Lung microvascular endothelial cell (primary cell): ENCODE data around the gene EFTUD2. TPM values are rescaled to one million over a fixed set of nuclear protein-coding genes. Genes with fewer than 3 reads are reported as not detected.
"Not testable (repeated sequence)": the region's sequence is repeated elsewhere in the genome, so short reads cannot be mapped to it uniquely, and the experiment has no call there.

Experiments used
- DNase-seq, 2 donors: peaks; one replicate each; pipeline versions ENCODE4 v3.0.0 to v3.0.0-alpha.2; 2010; ENCODE audit warnings: low read depth in 2 of 2
- total RNA-seq: library from RNA; depleted of rRNA; stranded (reverse); fragments of >200 nt; gene quantifications from 2 replicates; pipeline ENCODE4 v1.2.1, GENCODE V29; 2014

EFTUD2 gene
- total RNA-seq, 1 donor from 2014 or later, result 116 TPM

DNA sequence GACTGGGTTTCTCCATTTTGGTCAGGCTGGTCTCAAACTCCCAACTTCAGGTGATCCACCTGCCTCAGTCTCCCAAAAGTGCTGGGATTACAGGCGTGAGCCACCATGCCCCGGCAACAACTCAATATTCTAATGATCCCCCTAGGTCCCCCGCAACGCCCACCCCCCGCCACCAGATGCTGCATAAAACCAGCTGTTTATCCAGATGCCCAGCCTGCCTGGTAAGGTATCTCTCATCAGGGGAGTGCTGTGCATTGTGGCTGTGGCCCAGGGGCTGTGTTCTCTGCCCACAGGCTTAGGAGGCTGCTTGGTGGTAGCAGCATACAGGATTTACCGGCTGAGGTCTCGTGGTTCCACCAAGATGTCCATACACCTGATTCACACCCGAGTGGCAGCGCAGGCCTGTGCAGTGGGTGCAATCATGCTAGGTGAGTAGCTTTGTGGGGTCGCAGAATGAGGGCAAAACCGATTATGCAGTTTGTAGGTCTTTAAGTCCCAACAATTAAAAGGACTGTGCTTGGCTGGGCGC, 50.2 kb downstream of the EFTUD2 start:
- no peak for DNase-seq

- no peak for DNase-seq
Observed at GRCh38 chr17:44848257-44848795, 50.9 kb downstream of the EFTUD2 start.

DNA sequence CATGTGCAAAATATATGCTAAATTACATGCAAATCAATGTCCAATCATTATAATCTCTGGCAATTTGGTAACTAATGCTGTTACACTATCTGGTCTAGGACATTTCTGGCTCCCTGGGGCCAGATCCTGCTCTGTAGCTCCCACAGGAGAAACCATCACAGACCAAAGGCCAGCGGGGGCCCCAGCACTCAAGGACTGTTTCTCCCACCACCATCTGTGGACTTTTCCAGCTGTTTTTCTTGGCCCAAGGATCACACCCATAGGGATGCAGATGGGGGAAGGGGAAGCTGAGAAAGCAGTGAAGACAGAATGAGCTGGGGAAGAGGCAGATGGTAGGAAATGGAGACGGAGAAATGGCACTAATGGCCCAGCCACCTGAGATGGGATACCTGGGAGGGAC, 51.7 kb downstream of the EFTUD2 start, which contains the start of gene HIGD1B:
HIGD1B (plus strand) TSS at position 298 of the 400 bp plus-strand sequence. CDS start 270 bp downstream, outside the sequence.
- DNase-seq, result no peak

GRCh38 chr17:44846206-44846605, 53.0 kb downstream of the EFTUD2 start:
- no peak for DNase-seq

- DNase-seq, result peak in 1 of 2 donors; percentile 15
Observed at GRCh38 chr17:44844390-44844830, 54.8 kb downstream of the EFTUD2 start.

- DNase-seq, result no peak
Observed at GRCh38 chr17:44842748-44843147, 56.5 kb downstream of the EFTUD2 start.

GRCh38 chr17:44840936-44841335, 58.3 kb downstream of the EFTUD2 start:
- no peak for DNase-seq

GRCh38 chr17:44840274-44840673, 59.0 kb downstream of the EFTUD2 start:
- DNase-seq, result no peak

- no peak for DNase-seq
Observed at GRCh38 chr17:44837196-44837595, 62.0 kb downstream of the EFTUD2 start.

DNA sequence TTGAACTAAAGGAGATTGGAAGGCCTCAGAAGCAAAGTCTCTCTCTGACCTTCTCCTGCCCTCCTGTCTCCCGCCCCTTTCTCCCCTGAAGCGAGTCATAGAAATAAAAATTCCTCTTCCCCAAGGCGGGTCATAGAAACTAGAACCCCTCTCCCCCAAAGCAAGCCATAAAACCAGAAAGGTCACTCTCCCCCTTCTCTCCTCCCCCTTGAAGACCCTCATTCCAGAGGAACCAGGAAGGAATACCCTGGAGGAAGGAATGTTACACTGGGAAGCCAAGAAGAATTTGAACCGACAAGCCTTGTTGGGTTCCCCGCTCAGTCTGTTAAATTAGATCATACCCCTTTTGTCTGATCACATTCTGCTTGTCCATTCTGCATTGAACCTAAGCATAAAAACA, 66.4 kb downstream of the EFTUD2 start:
- no peak for DNase-seq

DNA sequence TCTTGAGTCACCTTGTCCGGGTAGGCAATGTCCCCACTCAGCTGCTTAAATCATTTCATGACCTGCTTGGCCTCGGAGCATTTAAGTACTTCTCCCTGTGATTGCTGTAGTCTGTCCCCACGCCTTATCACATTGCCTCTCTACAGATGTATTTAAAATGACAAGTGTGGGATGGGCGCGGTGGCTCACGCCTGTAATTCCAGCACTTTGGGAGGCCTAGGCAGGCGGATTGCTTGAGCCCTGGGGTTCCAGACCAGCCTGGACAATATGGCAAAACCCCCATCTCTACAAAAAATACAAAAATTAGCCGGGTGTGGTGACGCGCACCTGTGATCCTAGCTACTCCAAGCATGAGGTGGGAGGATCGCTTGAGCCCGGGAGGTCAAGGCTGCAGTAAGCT, 67.9 kb downstream of the EFTUD2 start:
- no peak for DNase-seq

GRCh38 chr17:44830359-44831288, 68.6 kb downstream of the EFTUD2 start:
- peak; percentile 27 to 35 for DNase-seq

- DNase-seq, result peak; percentile 17 to 47
Observed at GRCh38 chr17:44829523-44830358, 69.5 kb downstream of the EFTUD2 start, which contains the start of gene GJC1. GJC1 (minus strand) TSS chr17:44830287; CDS start chr17:44805817, 24,470 bp downstream.

- DNase-seq, result peak; percentile 21 to 39
Observed at GRCh38 chr17:44828919-44829522, 70.2 kb downstream of the EFTUD2 start.

DNA sequence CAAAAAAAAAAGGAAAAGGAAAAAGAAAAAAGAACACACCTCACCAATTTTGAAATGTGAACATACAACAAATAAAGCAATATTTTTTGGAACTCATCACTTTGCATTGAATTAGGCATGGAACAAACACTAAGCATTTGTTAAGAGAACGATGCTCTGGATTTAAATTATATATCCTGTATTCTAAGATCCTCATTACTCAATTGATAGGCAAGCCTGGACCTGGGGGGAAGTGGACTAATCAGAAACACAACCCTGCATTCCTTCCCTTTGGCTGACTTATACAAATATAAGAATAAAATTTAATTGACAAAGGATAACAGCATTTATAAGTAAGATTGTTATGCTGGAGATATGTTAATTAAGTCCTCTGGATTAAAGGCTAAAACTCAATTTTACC, 71.4 kb downstream of the EFTUD2 start:
- no peak for DNase-seq

GRCh38 chr17:44826123-44826790, 73.0 kb downstream of the EFTUD2 start:
- DNase-seq, result no peak

DNA sequence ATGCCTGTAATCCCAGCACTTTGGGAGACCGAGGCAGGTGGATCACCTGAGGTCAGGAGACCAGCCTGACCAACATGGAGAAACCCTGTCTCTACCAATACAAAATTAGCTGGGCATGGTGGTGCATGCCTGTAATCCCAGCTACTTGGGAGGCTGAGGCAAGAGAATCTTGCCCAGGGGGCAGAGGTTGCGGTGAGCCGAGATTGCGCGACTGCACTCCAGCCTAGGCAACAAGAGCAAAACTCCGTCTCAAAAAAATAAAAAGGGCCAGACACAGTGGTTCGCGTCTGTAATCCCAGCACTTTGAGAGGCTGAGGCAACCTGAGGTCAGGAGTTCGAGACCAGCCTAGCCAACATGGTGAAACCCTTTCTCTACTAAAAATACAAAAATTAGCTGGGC, 74.0 kb downstream of the EFTUD2 start:
- not testable (repeated sequence) for DNase-seq

GRCh38 chr17:44820631-44821212, 78.5 kb downstream of the EFTUD2 start:
- DNase-seq, result peak; percentile 18 to 83

DNA sequence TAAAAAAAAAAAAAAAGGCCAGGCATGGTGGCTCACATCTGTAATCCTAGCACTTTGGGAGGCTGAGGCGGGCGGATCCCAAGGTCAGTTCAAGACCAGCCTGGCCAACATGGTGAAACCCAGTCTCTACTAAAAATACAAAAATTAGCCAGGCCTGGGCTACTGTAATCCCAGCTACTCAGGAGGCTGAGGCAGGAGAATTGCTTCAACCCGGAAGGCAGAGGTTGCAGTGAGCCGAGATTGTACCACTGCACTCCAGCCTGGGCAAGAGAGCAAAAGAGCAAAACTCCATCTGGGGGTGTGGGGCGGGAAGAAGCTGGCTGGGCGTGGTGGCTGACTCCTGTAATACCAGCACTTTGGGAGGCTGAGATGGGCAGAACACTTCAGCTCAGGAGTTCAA, 80.7 kb downstream of the EFTUD2 start:
- DNase-seq, result not testable (repeated sequence)

DNA sequence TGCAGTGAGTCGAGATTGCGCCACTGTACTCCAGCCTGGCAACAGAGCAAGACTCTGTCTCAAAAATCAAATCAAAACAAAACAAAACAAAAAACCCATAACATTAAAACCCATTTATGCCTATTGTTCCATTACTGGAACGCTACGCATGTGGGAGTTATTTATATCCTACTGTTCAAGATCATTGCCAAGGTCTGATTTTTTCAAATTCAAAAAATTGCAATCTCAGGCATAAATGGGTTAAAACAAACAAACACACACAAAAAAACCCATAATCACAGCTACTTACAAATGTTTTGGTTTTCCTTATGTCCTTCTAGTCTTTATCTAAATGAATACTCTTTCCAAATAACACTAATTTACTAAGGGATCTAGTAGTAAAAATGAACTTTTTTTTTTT, 87.0 kb downstream of the EFTUD2 start:
- DNase-seq, result no peak
